Panc1 (cell line): ENCODE data around the gene HK1. TPM values are rescaled to one million over a fixed set of nuclear protein-coding genes. Genes with fewer than 3 reads are reported as not detected.

Experiments used
- ATAC-seq: fragments of 200-7000 bp; cut with Tn5 transposase; 2 replicates; pipeline ENCODE4 v1.9.1; 2020; ENCODE audit warnings: mild to moderate bottlenecking, moderate library complexity
- BruUV-seq: library from RNA; stranded (reverse); fragments of 400-500 nt; replicated peaks from 2 replicates; lab custom pipeline; 2021; lab: Mats Ljungman, UMichigan
- CTCF ChIA-PET: fragments of 300-600 bp; sonication (Branson Sonifier 250); formaldehyde crosslinking; loops from one replicate; lab custom pipeline; 2022; ENCODE audit warnings: antibody characterized with exemption; lab: Charles Lee
- POLR2A ChIA-PET: fragments of 300-600 bp; sonication (Branson Sonifier 250); formaldehyde crosslinking; loops from one replicate; lab custom pipeline; 2022; ENCODE audit warnings: antibody characterized with exemption; lab: Charles Lee
- DNase-seq: peaks from one replicate; pipeline ENCODE4 v3.0.0-alpha.2; 2010; ENCODE audit warnings: low read depth, low spot score
- H3K27ac ChIP-seq: 2 replicates; pipeline ENCODE4 v1.5.1; 2011; ENCODE audit warnings: mild to moderate bottlenecking, low read length, inconsistent platforms
- H3K27me3 ChIP-seq: fragments of 200-500 bp; sonication (Bioruptor generic); 2 replicates; pipeline ENCODE4 v1.6.0; 2014; ENCODE audit warnings: low read length, inconsistent platforms; ENCODE audit not compliant: control insufficient read depth, insufficient read depth
- H3K36me3 ChIP-seq: fragments of 200-500 bp; sonication (Bioruptor generic); 2 replicates; pipeline ENCODE4 v1.5.1; 2014; ENCODE audit warnings: inconsistent platforms, mild to moderate bottlenecking, low read length, moderate library complexity; ENCODE audit not compliant: control insufficient read depth, insufficient read depth
- H3K4me1 ChIP-seq: 2 replicates; pipeline ENCODE4 v1.5.1; 2011; ENCODE audit warnings: inconsistent platforms, mild to moderate bottlenecking, low read length, moderate library complexity; ENCODE audit not compliant: control insufficient read depth, insufficient read depth
- H3K4me3 ChIP-seq, 2 experiments: 2 replicates each; pipeline ENCODE4 v1.5.1; 2011 to 2012; ENCODE audit warnings: low read depth in 2 of 2, low read length in 2 of 2, mild to moderate bottlenecking in 2 of 2, inconsistent platforms in 1 of 2, moderate library complexity in 1 of 2
- H3K9me3 ChIP-seq: fragments of 200-500 bp; sonication (Bioruptor generic); 2 replicates; pipeline ENCODE4 v1.5.1; 2014; ENCODE audit warnings: low read depth, mild to moderate bottlenecking, inconsistent platforms, low read length, moderate library complexity; ENCODE audit not compliant: control insufficient read depth, insufficient read depth
- CTCF ChIP-seq: fragments of 450-650 bp; IDR thresholded peaks from 2 replicates; pipeline ENCODE4 v1.5.1; 2017; ENCODE audit warnings: mild to moderate bottlenecking
- POLR2AphosphoS5 ChIP-seq: IDR thresholded peaks from 2 replicates; pipeline ENCODE4 v1.6.1; 2012; ENCODE audit warnings: mild to moderate bottlenecking, low read depth, low read length, moderate library complexity
- REST ChIP-seq, 2 experiments: IDR thresholded peaks; 2 replicates each; pipeline ENCODE4 v1.6.1; 2011 to 2012; ENCODE audit warnings: low read depth in 2 of 2, control low read depth in 1 of 2, low read length in 1 of 2, mild to moderate bottlenecking in 1 of 2, moderate library complexity in 1 of 2; ENCODE audit not compliant: insufficient read depth in 1 of 2
- SIN3A ChIP-seq: IDR thresholded peaks from 2 replicates; pipeline ENCODE4 v1.6.1; 2012; ENCODE audit warnings: low read depth, mild to moderate bottlenecking, low read length, moderate library complexity, borderline replicate concordance; ENCODE audit not compliant: insufficient read depth
- TCF7L2 ChIP-seq: IDR thresholded peaks from 2 replicates; pipeline ENCODE4 v1.6.1; 2011; ENCODE audit warnings: mild to moderate bottlenecking, low read depth, low read length, inconsistent platforms
- in situ Hi-C: cut with HindIII; loops from 2 replicates; pipeline ENCODE4 v1.10.0; 2016; ENCODE audit warnings: low sequenced_read_pairs, low pct_unique_long_range_greater_than_20kb
- intact Hi-C: fragments of 100-400 bp; cut with micrococcal nuclease; formaldehyde crosslinking; loops from one replicate; pipeline ENCODE4 v1.10.0; 2022; ENCODE audit not compliant: unreplicated experiment
- total RNA-seq: library from RNA; stranded (reverse); gene quantifications from one replicate; pipeline ENCODE4 v1.2.1, GENCODE V29; 2021; ENCODE audit not compliant: unreplicated experiment

The HK1 gene
- total RNA-seq, 1 experiment from 2014 or later, result 74.4 TPM

- TF ChIP-seq CTCF (no peak), REST (IDR thresholded peaks at IDR 0.05; ENCODE audit: insufficient read depth in 1 of 2, low read depth in 2 of 2, low read length in 1 of 2) (no peak), TCF7L2 (no peak), SIN3A (no peak), POLR2AphosphoS5 (no peak)
- ChIA-PET CTCF (interaction anchor here (0.7 kb wide), 1 partner anchor 172 kb away, joined by 6 read pairs; no protein-coding TSS in a partner anchor), POLR2A (no interaction called here)
- in situ Hi-C loops, result no loop called here
- H3K27me3 ChIP-seq, result no peaks in the 10 kb centered on the region
- no peak overlapping the region for H3K27ac ChIP-seq
- H3K4me3 ChIP-seq, result no peak overlapping the region
- DNase-seq, result no peak
- ATAC-seq, result no peak
- H3K9me3 ChIP-seq, result no peaks in the 10 kb centered on the region
- H3K36me3 ChIP-seq, result no peaks in the 10 kb centered on the region
- intact Hi-C loops, result no loop called here
- H3K4me1 ChIP-seq, result no peaks in the 10 kb centered on the region
- no TSS peak for BruUV-seq
Observed at GRCh38 chr10:69253171-69253570, 25.1 kb upstream of the HK1 start.

GRCh38 chr10:69254877-69255276, 23.4 kb upstream of the HK1 start:
- H3K27me3 ChIP-seq, result no peaks in the 10 kb centered on the region
- TF ChIP-seq REST (IDR thresholded peaks at IDR 0.05; ENCODE audit: insufficient read depth in 1 of 2, low read depth in 2 of 2, low read length in 1 of 2) (no peak), SIN3A (no peak), TCF7L2 (no peak)
- CTCF ChIA-PET, result no interaction called here
- intact Hi-C loops (no loop called here), in situ Hi-C loops (no loop called here)
- no peaks in the 10 kb centered on the region for H3K36me3 ChIP-seq
- no peak overlapping the region for H3K4me3 ChIP-seq
- H3K9me3 ChIP-seq, result no peaks in the 10 kb centered on the region
- no peaks in the 10 kb centered on the region for H3K4me1 ChIP-seq
- no peak overlapping the region for H3K27ac ChIP-seq
- POLR2A ChIA-PET, result no interaction called here
- DNase-seq, result no peak
- no TSS peak for BruUV-seq
- ATAC-seq, result no peak
